HUES64 (cell line): ENCODE results near the gene TAF1D.

Experiments
- H3K27ac ChIP-seq: 2 replicates; pipeline ENCODE4 v1.7.0; 2013; ENCODE audit warnings: low read depth, low read length, inconsistent platforms
- H3K27me3 ChIP-seq: 2 replicates; pipeline ENCODE4 v1.6.1; 2013; ENCODE audit warnings: mild to moderate bottlenecking, low read length; ENCODE audit not compliant: insufficient read depth
- H3K36me3 ChIP-seq: 2 replicates; pipeline ENCODE4 v1.6.1; 2013; ENCODE audit warnings: mild to moderate bottlenecking, low read length; ENCODE audit not compliant: insufficient read depth
- H3K4me1 ChIP-seq: 2 replicates; pipeline ENCODE4 v1.6.1; 2013; ENCODE audit warnings: mild to moderate bottlenecking, low read length, moderate library complexity; ENCODE audit not compliant: insufficient read depth
- H3K4me3 ChIP-seq: 2 replicates; pipeline ENCODE4 v1.5.1; 2013; ENCODE audit warnings: mild to moderate bottlenecking, low read length, moderate library complexity
- H3K9ac ChIP-seq: 2 replicates; pipeline ENCODE4 v1.6.1; 2013; ENCODE audit warnings: mild to moderate bottlenecking, low read depth, low read length
- H3K9me3 ChIP-seq: 2 replicates; pipeline ENCODE4 v1.6.1; 2013; ENCODE audit warnings: low read depth, low read length; ENCODE audit not compliant: insufficient read depth
- WGBS: fragments of 150-250, 120-280 bp; methylation state at CpG from one replicate; pipeline ENCODE4 v1.1.7; 2013; ENCODE audit warnings: missing lambda C conversion rate; 5-methylcytosine and 5-hydroxymethylcytosine counted together

Gene TAF1D

GRCh38 chr11:93686812-93687211 is 54.5 kb downstream of the TAF1D start:
- Histone ChIP-seq H3K4me1 (no peaks in the 10 kb centered on the region), H3K4me3 (no peak overlapping the region), H3K27me3 (no peaks in the 10 kb centered on the region), H3K27ac (no peak overlapping the region), H3K36me3 (peaks cover 90% of the 10 kb centered on the region), H3K9me3 (no peaks in the 10 kb centered on the region), H3K9ac (no peak overlapping the region)
- 86% methylated on average over 1 of the region's 1 CpG for WGBS

- H3K4me1 ChIP-seq = no peaks in the 10 kb centered on the region
- H3K36me3 ChIP-seq = peaks cover 88% of the 10 kb centered on the region
- no peaks in the 10 kb centered on the region for H3K27me3 ChIP-seq
- no peaks in the 10 kb centered on the region for H3K9me3 ChIP-seq
- WGBS = 98% methylated on average over 2 of the region's 2 CpGs
- H3K27ac ChIP-seq = no peak overlapping the region
- no peak overlapping the region for H3K9ac ChIP-seq
- H3K4me3 ChIP-seq = no peak overlapping the region
Observed at GRCh38 chr11:93686226-93686625, 55.1 kb downstream of the TAF1D start.
